IMR-90 (cell line): ENCODE results near the gene FOXP4.

Experiments
- BHLHE40 ChIP-seq: fragments of 150-350 bp; IDR thresholded peaks from 2 replicates; pipeline ENCODE4 v1.6.1; 2016; ENCODE audit warnings: mild to moderate bottlenecking, low read depth, low read length
- CEBPB ChIP-seq: IDR thresholded peaks from 2 replicates; pipeline ENCODE4 v1.6.1; 2012; ENCODE audit warnings: low read depth, low read length, improper control_type of control experiment
- CTCF ChIP-seq: conservative IDR thresholded peaks from 2 replicates; pipeline ENCODE4 v1.5.1; 2012; ENCODE audit warnings: mild to moderate bottlenecking, low read depth, low read length, improper control_type of control experiment
- ELK1 ChIP-seq: fragments of 150-350 bp; IDR thresholded peaks from 2 replicates; pipeline ENCODE4 v1.6.1; 2016; ENCODE audit warnings: low read depth, mild to moderate bottlenecking, low read length, moderate library complexity, borderline replicate concordance
- MAFK ChIP-seq: IDR thresholded peaks from 2 replicates; pipeline ENCODE4 v1.6.1; 2012; ENCODE audit warnings: low read depth, low read length, improper control_type of control experiment
- MXI1 ChIP-seq: IDR thresholded peaks from 2 replicates; pipeline ENCODE4 v1.6.1; 2012; ENCODE audit warnings: low read depth, mild to moderate bottlenecking, low read length, moderate library complexity, borderline replicate concordance
- NFE2L2 ChIP-seq: fragments of 150-350 bp; IDR thresholded peaks from 2 replicates; pipeline ENCODE4 v1.6.1; 2016; ENCODE audit warnings: low read depth, mild to moderate bottlenecking, low read length
- POLR2A ChIP-seq: IDR thresholded peaks from 2 replicates; pipeline ENCODE4 v1.6.1; 2012; ENCODE audit warnings: mild to moderate bottlenecking, low read depth, low read length
- RAD21 ChIP-seq: IDR thresholded peaks from 2 replicates; pipeline ENCODE4 v1.6.1; 2012; ENCODE audit warnings: low read length, improper control_type of control experiment
- RCOR1 ChIP-seq: IDR thresholded peaks from 2 replicates; pipeline ENCODE4 v1.6.1; 2012; ENCODE audit warnings: mild to moderate bottlenecking, low read length, improper control_type of control experiment; ENCODE audit not compliant: insufficient replicate concordance
- SMC3 ChIP-seq: fragments of 150-350 bp; IDR thresholded peaks from 2 replicates; pipeline ENCODE4 v1.6.1; 2016; ENCODE audit warnings: low read depth, mild to moderate bottlenecking, antibody characterized with exemption, low read length, moderate library complexity

GRCh38 chr6:41545703-41546474 is at the start of gene FOXP4:
- TF ChIP-seq CTCF (no peak), ELK1 (no peak), MAFK (peak; percentile 31; the same call in 1 of the 2 replicates), SMC3 (no peak), POLR2A (no peak), BHLHE40 (0 out of 2 replicates have a peak, but pooled peaks have one; percentile 2), RAD21 (no peak), CEBPB (no peak), RCOR1 (peak; percentile 24), NFE2L2 (no peak), MXI1 (peak; percentile 87)
